HepG2 (cell line): ENCODE data around the gene RSPH4A. TPM values are rescaled to one million over a fixed set of nuclear protein-coding genes. Genes with fewer than 3 reads are reported as not detected.

Experiments used
- CENPT ChIP-seq: sonication (generic); formaldehyde crosslinking; IDR thresholded peaks from 2 replicates; pipeline ENCODE4 v1.8.0; 2022; ENCODE audit warnings: low read depth, mild to moderate bottlenecking, moderate library complexity, missing genetic modification reagents
- ELF3 ChIP-seq: IDR thresholded peaks from 2 replicates; pipeline ENCODE4 v1.6.1; 2016; ENCODE audit warnings: missing genetic modification reagents, missing compliant biosample characterization
- ISX ChIP-seq: sonication (generic); formaldehyde crosslinking; conservative IDR thresholded peaks from 2 replicates; pipeline ENCODE4 v1.5.0; 2020; ENCODE audit warnings: missing genetic modification reagents
- KLF13 ChIP-seq: sonication (generic); formaldehyde crosslinking; IDR thresholded peaks from 2 replicates; pipeline ENCODE4 v1.4.0; 2020; ENCODE audit warnings: mild to moderate bottlenecking, missing genetic modification reagents
- KMT2A ChIP-seq: sonication (generic); formaldehyde crosslinking; IDR thresholded peaks from 2 replicates; pipeline ENCODE4 v1.4.0; 2020; ENCODE audit warnings: missing genetic modification reagents
- NFKBIZ ChIP-seq: IDR thresholded peaks from 2 replicates; pipeline ENCODE4 v1.6.1; 2018; ENCODE audit warnings: missing genetic modification reagents, missing compliant biosample characterization
- NFRKB ChIP-seq: fragments of 450-650 bp; IDR thresholded peaks from 2 replicates; pipeline ENCODE4 v1.6.1; 2017
- SRSF4 ChIP-seq: fragments of 200-400 bp; formaldehyde crosslinking; IDR thresholded peaks from one replicate; pipeline ENCODE4 v1.6.1; 2018; ENCODE audit warnings: mild to moderate bottlenecking, low read depth, low read length, moderate library complexity; ENCODE audit not compliant: poor library complexity, severe bottlenecking
- SRSF9 ChIP-seq: fragments of 200-400 bp; formaldehyde crosslinking; IDR thresholded peaks from 2 replicates; pipeline ENCODE4 v1.6.1; 2018; ENCODE audit warnings: borderline replicate concordance, mild to moderate bottlenecking, low read depth, low read length; ENCODE audit not compliant: insufficient read depth, poor library complexity, severe bottlenecking
- XRCC5 ChIP-seq: fragments of 200-400 bp; formaldehyde crosslinking; optimal IDR thresholded peaks from 2 replicates; pipeline ENCODE3; 2017; ENCODE audit warnings: mild to moderate bottlenecking, low read length
- ZBTB1 ChIP-seq: sonication (generic); formaldehyde crosslinking; IDR thresholded peaks from 2 replicates; pipeline ENCODE4 v1.4.0; 2020; ENCODE audit warnings: missing genetic modification reagents, borderline replicate concordance
- ZBTB3 ChIP-seq: sonication (generic); formaldehyde crosslinking; IDR thresholded peaks from 2 replicates; pipeline ENCODE4 v1.4.0; 2020; ENCODE audit warnings: low read depth, mild to moderate bottlenecking, moderate library complexity, missing genetic modification reagents, borderline replicate concordance
- ZNF224 ChIP-seq: sonication (generic); formaldehyde crosslinking; IDR thresholded peaks from 2 replicates; pipeline ENCODE4 v1.5.0; 2020; ENCODE audit warnings: mild to moderate bottlenecking, missing genetic modification reagents
- ZNF225 ChIP-seq: sonication (generic); formaldehyde crosslinking; IDR thresholded peaks from 2 replicates; pipeline ENCODE4 v1.4.0; 2020; ENCODE audit warnings: mild to moderate bottlenecking, missing genetic modification reagents
- ZNF382 ChIP-seq: sonication (generic); formaldehyde crosslinking; IDR thresholded peaks from 2 replicates; pipeline ENCODE4 v1.5.0; 2020; ENCODE audit warnings: missing genetic modification reagents, mild to moderate bottlenecking, borderline replicate concordance
- ZNF496 ChIP-seq: sonication (generic); formaldehyde crosslinking; IDR thresholded peaks from 2 replicates; pipeline ENCODE4 v1.8.1; 2023; ENCODE audit warnings: mild to moderate bottlenecking, moderate library complexity, missing genetic modification reagents; ENCODE audit not compliant: insufficient replicate concordance
- ZNF660 ChIP-seq: sonication (generic); formaldehyde crosslinking; IDR thresholded peaks from 2 replicates; pipeline ENCODE4 v1.5.1; 2020; ENCODE audit warnings: mild to moderate bottlenecking, low read depth, missing genetic modification reagents, borderline replicate concordance
- polyA plus RNA-seq, 8 experiments: library from polyadenylated mRNA; depleted of rRNA in 3 of 8; stranded (reverse) in 7 of 8; unstranded in 1 of 8; fragments of >200 nt; fragmentation: Illumina TruSeq in 4 of 8; extraction: Trizol in 4 of 8; gene quantifications; 2 replicates each; pipeline versions ENCODE4 v1.2.1 to v1.2.3, GENCODE V29; 2011 to 2016; ENCODE audit warnings: low read depth in 4 of 8, missing spikeins in 1 of 8, mixed read lengths in 1 of 8; ENCODE audit not compliant: insufficient read depth in 1 of 8
- total RNA-seq, 5 experiments: library from RNA; depleted of rRNA; stranded (reverse); fragments of >200 nt; fragmentation: Illumina TruSeq; extraction: Trizol; gene quantifications; 2 replicates each; pipeline ENCODE4 v1.2.3, GENCODE V29; 2016; ENCODE audit warnings: low read depth in 1 of 5
- TF ChIP-seq, protein P1 (sequence below): sonication (generic); formaldehyde crosslinking; IDR thresholded peaks from 2 replicates; pipeline ENCODE4 v1.4.0; 2020; ENCODE audit warnings: missing genetic modification reagents
- TF ChIP-seq, protein P2 (sequence below): sonication (generic); formaldehyde crosslinking; IDR thresholded peaks from 2 replicates; pipeline ENCODE4 v1.8.1; 2023; ENCODE audit warnings: mild to moderate bottlenecking, moderate library complexity, missing genetic modification reagents
- TF ChIP-seq, protein P3 (sequence below): fragments of 450-650 bp; IDR thresholded peaks from 2 replicates; pipeline ENCODE4 v1.6.1; 2017

The RSPH4A gene
- total and polyA plus RNA-seq, 2 of the 13 experiments (the other 11 are each of a cell fraction or from before 2014, with no cell fraction given): 0.24 to 0.40 TPM

DNA sequence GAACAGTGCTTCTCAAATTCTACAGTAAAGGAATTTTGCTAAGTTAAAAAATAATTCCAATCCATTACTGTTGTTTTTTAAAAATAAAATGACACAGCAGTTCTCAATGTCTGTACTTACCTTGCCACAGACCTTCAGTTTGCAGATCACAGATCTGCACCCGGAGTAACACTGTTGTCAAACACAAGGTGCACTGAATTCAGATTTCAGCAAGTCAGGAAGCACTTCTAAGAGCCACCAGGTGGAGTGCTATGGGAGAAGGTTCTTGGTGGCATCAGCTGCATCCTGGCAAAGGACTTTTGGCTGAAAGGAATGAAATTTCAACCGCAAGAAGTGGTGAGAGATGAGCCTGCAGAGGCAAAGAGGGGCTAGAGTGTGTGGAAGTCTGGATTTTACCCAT lies 17.4 kb downstream of the RSPH4A start (continued):
- TF ChIP-seq, protein P1, sequence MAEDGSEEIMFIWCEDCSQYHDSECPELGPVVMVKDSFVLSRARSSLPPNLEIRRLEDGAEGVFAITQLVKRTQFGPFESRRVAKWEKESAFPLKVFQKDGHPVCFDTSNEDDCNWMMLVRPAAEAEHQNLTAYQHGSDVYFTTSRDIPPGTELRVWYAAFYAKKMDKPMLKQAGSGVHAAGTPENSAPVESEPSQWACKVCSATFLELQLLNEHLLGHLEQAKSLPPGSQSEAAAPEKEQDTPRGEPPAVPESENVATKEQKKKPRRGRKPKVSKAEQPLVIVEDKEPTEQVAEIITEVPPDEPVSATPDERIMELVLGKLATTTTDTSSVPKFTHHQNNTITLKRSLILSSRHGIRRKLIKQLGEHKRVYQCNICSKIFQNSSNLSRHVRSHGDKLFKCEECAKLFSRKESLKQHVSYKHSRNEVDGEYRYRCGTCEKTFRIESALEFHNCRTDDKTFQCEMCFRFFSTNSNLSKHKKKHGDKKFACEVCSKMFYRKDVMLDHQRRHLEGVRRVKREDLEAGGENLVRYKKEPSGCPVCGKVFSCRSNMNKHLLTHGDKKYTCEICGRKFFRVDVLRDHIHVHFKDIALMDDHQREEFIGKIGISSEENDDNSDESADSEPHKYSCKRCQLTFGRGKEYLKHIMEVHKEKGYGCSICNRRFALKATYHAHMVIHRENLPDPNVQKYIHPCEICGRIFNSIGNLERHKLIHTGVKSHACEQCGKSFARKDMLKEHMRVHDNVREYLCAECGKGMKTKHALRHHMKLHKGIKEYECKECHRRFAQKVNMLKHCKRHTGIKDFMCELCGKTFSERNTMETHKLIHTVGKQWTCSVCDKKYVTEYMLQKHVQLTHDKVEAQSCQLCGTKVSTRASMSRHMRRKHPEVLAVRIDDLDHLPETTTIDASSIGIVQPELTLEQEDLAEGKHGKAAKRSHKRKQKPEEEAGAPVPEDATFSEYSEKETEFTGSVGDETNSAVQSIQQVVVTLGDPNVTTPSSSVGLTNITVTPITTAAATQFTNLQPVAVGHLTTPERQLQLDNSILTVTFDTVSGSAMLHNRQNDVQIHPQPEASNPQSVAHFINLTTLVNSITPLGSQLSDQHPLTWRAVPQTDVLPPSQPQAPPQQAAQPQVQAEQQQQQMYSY: peak; percentile 68
- no peak for TF ChIP-seq CENPT (CRISPR knock-in tag)
- TF ChIP-seq ZNF660 (CRISPR knock-in tag): no peak
- no peak for TF ChIP-seq SRSF9
- no peak for TF ChIP-seq KLF13 (CRISPR knock-in tag)
- no peak for TF ChIP-seq NFRKB
- no peak for TF ChIP-seq ZNF225 (CRISPR knock-in tag)
- TF ChIP-seq NFKBIZ (CRISPR knock-in tag): no peak
- no peak for TF ChIP-seq ISX (CRISPR knock-in tag)
- peak; percentile 54 for TF ChIP-seq XRCC5
- no peak for TF ChIP-seq KMT2A (CRISPR knock-in tag)
- no peak for TF ChIP-seq ZBTB3 (CRISPR knock-in tag)
- TF ChIP-seq, protein P2, sequence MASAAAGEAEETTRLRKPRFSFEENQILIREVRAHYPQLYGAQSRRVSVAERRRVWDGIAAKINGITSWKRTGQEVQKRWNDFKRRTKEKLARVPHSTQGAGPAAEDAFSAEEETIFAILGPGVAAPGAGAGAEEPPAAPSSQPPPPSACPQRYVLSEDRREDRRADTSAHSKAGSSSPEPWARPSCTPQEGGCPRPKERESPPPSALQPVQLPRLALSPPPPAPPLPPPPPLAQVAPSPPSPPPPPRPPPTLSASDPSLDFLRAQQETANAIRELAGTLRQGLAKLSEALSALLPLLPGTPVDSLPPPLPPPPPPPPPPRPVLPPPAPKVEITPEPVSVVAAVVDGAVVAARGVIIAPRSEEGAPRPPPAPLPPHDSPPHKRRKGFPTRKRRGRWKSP: no peak
- TF ChIP-seq ZBTB1 (CRISPR knock-in tag): no peak
- peak; percentile 33; the same call in 1 of the 2 replicates for TF ChIP-seq ELF3 (CRISPR knock-in tag)
- TF ChIP-seq ZNF224: no peak
- TF ChIP-seq SRSF4: no peak
- TF ChIP-seq ZNF496 (CRISPR knock-in tag): no peak
- TF ChIP-seq ZNF382: no peak
- TF ChIP-seq, protein P3, sequence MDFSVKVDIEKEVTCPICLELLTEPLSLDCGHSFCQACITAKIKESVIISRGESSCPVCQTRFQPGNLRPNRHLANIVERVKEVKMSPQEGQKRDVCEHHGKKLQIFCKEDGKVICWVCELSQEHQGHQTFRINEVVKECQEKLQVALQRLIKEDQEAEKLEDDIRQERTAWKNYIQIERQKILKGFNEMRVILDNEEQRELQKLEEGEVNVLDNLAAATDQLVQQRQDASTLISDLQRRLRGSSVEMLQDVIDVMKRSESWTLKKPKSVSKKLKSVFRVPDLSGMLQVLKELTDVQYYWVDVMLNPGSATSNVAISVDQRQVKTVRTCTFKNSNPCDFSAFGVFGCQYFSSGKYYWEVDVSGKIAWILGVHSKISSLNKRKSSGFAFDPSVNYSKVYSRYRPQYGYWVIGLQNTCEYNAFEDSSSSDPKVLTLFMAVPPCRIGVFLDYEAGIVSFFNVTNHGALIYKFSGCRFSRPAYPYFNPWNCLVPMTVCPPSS: no peak
